Germinal center (tissue), 1 donor: Measurements from ENCODE around the gene ODF2.
"Not testable (repeated sequence)": the region's sequence is repeated elsewhere in the genome, so short reads cannot be mapped to it uniquely, and the experiment has no call there.

ENCODE experiments used
- DNase-seq: peaks from one replicate; pipeline ENCODE4 v3.0.0; 2012; ENCODE audit warnings: mixed read lengths, low spot score

ODF2 gene

DNA sequence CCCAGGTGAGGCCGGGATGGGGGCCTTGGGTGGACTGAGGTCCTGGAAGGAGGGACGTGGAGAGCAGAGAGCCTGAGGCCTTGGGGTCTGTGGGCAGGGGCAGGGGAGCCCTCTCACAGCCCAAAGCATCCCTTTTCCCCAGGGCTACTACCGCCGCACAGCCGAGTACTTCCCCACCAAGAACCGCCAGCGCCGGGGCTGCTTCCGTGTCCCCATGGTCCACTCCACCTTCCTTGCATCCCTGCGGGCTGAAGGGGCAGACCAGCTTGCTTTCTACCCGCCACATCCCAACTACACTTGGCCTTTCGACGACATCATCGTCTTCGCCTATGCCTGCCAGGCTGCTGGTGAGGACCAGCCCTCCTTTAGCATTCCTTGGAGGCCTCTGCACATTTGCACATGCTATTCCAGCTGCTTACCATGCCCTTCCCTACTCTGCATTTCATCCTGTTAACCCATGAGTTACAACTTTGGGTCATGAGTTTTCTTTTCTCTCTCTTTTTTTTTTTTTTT is 31.5 kb upstream of the ODF2 start:
- DNase-seq = no peak

DNA sequence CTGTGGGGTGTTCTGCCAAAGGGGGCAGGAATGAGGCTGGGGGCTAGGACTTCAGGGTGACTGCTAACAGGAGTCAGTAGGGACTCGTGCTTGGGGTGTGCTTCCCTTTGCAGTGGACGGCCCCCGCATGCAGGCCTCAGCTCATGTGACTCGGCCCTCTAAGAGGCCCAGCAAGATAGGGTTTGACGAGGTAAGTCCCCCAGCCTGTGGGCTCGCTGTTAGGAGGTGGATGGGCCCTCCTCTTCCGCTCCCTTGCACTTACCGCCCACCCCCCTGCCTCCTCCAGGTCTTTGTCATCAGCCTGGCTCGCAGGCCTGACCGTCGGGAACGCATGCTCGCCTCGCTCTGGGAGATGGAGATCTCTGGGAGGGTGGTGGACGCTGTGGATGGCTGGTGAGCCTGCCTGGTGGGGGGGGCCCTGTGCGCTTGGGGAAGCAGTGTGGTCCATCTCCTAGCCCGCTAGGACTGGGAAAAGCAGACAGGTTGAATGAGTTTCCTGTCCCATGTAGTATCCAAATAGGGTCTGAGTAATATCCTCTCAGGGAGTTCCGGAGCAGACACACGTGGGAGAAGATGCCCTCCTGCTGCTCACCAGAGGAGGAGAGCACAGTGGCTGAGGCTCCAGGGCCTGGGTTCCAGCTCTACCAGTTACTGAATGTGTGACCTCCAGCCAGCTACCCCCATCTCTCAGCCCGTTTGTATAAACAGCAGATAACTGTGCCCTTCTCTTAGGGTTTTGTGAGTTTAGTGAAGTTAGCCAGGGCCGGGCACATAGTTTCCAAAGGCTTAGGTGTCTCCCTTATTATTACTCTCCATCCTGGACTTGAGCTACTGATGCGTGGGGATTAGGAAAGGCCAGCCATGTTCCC is 26.9 kb upstream of the ODF2 start:
- DNase-seq = no peak

DNA sequence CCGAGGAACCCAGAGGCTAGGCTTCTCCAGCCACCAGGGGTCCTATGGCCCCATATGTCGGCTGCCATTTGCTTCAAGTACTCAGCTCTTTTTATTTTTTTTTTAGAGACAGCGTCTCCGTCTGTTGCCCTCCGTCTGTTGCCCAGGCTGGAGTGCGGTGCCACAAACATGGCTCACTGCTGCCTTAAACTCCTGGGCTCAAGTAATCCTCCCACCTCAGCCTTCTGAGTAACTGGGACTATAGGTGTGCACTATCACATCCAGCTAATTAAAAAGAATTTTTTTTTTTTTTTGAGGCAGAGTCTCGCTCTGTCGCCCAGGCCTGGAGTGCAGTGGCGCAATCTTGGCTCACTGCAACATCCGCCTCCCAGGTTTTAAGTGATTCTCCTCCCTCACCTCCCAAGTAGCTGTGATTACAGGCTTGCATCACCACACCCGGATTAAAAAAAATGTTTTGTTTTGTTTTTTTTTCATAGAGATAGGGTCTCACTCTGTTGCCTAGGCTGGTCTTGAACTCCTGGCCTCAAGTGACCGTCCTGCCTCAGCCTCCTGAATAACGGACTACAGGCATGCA is 26.2 kb upstream of the ODF2 start:
- DNase-seq = no peak

DNA sequence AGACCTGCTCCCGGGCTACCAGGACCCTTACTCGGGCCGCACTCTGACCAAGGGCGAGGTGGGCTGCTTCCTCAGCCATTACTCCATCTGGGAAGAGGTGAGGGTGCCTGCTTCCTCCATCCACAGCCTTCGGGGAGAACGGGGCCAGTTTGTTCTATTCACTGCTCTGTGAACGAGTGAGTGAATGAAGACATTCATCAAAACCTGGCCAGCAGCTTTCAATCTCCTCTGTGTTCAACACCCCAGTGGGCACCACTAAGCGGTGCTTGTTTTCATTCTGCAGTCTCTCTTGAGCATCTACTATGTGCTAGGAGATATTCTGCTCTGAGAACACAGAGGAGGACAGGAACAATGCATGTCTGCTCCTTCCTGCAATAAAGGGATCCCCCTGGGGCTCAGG is 24.6 kb upstream of the ODF2 start:
- no peak for DNase-seq

DNA sequence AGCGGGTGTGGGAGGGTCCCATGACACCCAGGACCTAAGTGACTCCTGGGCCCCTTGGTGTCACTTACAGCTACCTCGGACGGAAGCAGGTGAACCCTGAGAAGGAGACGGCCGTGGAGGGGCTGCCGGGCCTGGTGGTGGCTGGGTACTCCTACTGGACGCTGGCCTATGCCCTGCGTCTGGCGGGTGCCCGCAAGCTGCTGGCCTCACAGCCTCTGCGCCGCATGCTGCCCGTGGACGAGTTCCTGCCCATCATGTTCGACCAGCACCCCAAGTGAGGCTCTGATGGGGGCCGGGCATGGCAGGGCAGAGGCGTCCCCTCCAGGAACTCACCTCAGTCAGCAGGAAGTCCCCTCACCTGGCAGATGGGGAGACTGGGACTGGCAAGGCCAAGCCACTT is 21.5 kb upstream of the ODF2 start:
- no peak for DNase-seq

DNA sequence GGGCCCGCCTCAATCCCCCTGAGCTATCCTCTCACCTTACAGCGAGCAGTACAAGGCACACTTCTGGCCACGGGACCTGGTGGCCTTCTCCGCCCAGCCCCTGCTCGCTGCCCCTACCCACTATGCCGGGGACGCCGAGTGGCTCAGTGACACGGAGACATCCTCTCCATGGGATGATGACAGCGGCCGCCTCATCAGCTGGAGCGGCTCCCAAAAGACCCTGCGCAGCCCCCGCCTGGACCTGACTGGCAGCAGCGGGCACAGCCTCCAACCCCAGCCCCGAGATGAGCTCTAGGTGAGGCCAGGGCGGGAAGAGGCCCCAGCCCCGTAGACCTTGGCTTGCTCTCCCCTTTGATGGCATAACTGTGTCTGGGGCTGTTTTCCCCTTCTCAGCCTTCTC is 20.2 kb upstream of the ODF2 start:
- DNase-seq = no peak

DNA sequence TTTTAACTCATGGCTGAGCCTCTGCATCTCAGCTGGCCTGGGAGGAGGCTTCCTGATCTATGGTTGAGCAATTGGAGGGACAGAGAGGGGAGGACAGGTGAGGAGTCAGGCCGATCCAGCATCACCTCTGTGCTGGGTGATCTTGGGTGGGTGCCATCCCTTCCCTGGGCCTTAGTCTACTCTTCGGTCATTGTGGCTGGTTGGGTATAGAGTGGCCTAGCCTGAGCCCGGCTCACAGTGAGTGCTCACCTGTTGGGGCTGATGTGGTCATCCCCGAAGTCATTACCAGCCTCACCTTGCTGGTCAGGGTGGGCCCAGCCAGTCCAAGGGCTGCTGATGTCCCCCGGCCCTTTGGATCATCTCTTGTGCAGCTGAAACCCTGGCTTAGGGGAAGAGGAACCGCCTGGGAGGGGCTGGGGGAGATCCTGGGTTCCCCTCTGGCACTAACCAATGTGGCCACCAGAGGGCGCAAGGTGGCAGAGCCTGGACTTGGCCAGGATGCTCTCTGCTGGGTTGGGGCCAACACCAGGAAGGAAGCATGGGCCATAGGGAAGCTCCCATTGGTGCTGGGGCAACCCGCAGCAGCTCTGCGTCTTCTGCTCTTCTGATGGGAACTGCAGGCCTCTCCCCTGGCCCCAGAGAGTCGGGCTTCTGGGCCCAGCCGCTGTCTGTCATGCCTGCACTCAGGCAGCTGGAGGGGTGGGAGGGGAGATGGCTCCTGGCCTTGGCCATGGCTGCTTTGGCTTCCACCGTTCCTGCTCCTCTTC is 17.3 kb upstream of the ODF2 start:
- DNase-seq = peak; percentile 89

DNA sequence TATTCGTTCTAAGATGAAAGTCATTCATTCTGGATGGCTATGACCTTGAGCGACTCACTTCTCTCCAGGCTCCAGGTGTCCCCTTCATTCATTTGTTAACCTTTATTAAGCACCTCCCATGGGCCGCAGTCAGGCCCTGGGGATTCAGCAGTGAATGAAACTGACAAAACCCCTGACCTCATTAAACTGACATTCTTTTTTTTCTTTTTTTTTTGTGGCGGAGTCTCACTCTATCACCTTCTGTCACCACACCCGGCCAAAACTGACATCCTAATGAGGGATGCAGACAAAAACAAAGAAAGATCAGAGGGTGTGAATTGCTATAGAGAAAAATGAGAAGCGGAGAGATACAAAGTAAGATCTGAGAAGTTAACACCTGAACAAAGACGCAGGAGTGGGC is 16.5 kb upstream of the ODF2 start:
- DNase-seq = no peak

DNA sequence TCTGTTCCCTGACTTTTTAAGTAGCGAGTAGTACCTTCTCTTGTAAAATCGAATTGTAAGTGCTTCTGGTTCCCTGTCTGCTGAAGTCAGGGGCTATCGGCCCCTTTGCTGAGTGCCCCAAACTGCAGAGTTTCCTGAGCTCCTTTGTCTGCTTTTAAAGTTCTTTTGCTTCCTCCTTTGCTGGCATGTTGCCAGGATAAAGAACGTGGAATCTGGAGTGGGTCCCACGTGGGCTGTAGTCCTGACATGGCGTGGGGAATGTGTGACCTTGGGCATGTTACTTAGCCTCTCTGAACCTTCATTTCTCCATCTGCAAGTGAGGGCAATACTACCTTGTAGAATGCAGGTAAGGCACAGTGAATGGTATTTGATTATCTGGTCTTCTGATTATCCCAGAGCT is 13.7 kb upstream of the ODF2 start:
- DNase-seq = no peak

DNA sequence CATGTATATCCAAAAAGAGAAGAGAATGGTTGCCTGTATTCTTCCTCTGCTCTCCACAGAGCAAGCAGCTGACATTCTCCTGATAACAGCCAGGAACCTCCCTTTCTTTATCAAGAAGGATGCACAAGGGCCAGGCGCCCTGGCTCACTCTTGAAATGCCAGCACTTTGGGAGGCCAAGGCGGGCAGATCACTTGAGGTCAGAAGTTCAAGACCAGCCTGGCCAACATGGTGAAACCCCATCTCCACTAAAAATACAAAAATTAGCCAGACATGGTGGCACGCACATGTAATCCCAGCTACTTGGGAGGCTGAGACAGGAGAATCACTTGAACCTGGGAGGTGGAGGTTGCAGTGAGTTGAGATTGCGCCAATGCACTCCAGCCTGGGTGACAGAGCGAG is 9.3 kb upstream of the ODF2 start:
- DNase-seq = not testable (repeated sequence)

DNA sequence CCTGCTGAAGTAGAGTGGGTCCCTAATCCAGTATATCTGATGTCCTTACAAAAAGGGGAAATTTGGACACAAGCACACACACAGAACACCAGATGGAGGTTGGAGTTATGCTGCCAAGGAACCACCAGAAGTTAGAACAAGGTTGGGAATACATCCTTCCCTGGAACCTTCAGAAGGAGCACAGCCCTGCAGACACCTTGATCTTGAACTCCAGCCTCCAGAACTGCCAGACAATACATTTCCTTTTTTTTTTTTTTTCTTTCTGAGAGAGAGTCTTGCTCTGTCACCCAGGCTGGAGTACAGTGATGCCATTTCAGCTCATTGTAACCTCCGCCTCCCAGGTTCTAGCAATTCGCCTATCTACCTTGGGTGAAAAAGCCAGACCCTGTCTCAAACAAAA is 7.1 kb upstream of the ODF2 start:
- DNase-seq = no peak

DNA sequence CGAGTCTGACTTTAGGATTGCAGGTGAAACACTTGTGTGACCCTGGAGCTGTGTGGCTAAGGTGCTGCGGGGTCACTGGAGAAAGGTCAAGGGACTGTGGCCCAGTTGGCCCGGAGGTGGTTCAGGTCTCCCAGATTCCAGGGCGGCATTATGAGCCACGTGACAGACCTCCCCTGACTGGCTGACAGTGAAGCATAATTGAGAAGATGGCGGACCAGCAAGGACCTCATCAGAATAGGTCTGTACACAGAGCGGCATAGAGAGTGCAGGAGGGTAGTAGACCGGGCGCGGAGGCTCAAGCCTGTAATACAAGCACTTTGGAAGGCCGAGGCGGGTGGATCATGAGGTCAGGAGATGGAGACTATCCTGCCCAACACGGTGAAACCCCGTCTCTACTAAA is 815 bp upstream of the ODF2 start:
- DNase-seq = no peak

DNA sequence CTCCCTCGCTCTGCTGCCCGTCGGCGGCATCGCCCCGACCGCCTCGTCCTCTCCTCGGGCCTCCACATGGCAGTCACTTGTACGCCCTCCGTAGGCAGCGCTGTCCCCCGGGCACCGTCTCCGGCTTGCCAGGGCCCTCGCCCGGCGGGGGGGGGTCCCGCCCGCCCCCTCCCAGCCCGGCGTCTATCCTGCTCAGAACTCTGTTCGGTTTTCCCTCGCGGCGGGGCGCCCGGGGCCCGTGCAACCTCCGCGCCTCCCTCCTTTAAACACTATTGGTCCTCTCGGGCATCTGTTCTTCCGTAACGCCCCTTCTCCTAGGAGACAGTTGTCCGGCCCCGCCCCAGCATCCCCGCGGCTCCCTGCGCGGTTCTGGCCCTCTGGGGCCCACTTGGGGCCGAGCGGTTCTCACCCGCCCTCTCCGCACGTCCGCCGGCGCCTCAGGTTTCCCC is 831 bp downstream of the ODF2 start:
- DNase-seq = peak; percentile 91

DNA sequence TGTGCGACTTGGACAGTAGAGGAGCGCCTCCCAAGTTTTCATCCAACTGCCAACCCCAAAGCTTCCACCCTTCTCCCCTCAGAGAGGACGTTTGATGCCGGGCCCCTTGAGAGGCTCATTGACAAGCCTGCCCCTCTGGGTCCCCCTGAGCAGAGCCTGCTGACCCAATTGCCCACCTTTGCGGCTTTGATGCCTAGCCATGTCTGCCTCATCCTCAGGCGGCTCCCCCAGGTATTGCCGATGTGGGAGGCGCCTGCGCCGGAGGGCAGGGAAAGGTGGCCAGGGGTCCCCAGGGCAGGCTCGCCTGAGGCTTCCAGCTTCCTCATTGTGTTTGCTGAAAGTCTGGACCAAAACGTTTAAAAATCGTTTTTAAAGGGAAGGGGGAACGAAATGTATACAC is 1.4 kb downstream of the ODF2 start:
- DNase-seq = no peak

DNA sequence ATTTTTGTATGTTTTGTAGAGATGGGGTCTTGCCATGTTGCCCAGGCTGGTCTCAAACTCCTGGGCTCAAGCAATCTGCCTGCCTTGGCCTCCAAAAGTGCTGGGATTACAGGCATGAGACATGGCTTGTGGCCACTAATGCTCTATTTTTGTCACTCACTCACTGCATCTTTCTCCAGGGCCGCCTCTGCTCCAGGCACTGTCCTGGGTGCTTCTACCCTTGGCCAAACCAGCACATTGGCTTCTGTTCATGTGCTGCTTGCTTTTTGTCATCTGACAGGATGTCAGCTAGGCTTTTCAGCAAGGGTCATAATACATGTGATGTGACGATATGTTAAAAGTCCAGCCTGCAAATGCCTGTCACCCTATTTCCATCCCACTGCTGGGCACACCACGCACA is 3.2 kb downstream of the ODF2 start:
- no peak for DNase-seq

DNA sequence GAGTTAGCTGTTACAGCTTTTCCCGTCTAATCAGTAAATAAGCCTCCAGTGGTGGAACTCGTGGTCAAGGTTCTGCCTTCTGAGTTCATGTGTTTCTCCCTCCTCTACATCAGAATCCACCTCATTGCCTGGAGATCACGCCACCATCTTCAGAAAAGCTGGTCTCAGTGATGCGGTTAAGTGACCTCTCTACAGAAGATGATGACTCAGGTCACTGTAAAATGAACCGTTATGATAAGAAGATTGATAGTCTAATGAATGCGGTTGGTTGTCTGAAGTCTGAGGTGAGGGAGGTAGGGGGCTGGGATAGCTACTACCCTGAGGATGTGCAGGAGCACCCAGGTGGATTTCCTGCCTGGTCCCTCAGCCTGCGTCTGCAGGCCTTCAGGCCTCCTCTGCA is 13.3 kb downstream of the ODF2 start:
- no peak for DNase-seq

DNA sequence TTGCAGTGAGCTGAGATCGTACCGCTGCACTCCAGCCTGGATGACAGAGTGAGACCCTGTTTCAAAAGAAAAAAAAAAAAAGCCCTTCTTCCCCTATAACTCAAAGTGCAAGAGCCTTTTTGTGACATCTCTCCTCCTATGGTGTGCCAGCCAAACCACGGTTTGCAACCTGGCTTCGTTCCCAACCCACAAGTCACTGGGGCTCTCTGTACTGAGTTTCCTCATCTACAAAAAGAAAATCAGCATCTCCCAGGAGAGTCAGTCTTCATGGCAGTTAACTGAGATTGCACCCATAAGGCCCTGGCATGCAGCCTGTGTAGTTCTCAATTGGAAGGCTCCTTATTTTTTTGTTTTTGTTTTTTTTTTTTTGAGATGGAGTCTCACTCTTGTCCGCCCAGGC is 14.8 kb downstream of the ODF2 start:
- no peak for DNase-seq

DNA sequence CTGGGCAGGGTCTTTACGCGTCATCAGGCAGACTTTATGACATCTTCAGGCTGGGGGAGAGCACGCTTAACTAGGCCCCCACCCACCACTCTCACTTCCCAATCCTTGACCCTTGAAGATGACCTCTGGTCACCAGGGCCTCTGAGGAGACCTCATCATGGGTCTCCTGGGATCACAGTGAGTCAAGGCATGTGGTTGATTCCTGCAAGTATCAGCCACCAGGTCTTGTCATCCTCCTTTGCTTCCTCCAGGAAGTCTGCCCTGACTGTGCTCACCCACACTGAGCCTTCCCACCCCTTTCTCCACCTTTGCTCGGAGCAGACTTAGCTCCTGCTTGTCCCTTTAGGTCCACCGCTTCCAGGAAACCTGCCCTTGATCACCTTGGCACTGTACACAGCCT is 17.3 kb downstream of the ODF2 start:
- no peak for DNase-seq

DNA sequence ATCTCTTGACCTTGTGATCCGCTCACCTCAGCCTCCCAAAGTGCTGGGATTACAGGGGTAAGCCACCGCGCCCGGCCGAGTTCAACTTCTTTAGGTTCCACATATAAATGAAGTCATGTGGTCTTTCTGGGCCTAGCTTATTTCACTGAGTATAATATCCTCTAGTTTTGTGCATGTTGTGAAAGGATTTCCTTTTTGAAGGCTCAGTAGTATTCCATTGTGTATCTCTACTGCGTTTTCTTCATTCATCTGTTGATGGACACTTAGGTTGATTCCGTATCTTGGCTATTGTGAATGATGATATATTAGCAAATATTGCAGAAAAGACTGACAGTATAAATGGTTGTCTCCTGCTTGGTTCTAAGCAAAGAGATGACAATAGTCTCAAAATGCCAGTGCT is 20.1 kb downstream of the ODF2 start:
- DNase-seq = no peak

DNA sequence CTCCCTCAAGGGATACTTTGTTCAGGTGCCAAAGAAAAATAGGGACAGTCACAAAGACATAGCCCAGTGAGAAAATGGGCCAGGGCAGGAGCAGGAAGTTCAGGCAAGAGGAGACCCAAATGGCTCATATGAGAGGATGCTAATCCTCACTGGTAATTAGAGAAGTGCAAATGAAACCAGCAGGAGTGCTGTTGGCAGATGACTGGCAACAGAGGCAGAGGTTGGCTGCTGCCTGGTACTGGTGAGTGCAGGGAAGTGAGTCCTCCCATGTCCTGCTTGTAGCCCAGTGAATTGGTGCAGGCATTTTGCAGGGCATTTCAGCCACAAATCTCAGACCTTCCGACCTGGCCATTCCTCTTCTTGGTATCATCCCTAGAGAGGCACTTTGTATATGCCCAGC is 23.5 kb downstream of the ODF2 start:
- no peak for DNase-seq

DNA sequence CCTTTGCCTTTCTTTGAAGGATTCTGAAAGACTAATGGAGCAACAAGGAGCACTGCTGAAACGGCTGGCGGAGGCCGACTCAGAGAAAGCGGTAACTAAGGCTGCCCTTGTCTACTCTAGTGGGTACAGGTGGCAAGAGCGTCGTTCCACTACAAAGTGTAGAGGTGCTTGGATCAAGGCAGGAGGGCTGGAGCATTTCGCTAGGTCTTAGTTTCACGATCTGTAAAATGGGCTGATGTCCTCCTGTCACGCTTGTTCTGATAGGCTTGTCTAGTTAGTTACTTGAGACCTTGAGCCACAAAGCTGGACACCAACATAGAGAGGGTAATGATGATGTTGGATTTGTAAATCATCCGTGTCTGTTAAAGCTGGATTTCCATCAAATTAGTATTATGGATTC is 25.8 kb downstream of the ODF2 start:
- no peak for DNase-seq

DNA sequence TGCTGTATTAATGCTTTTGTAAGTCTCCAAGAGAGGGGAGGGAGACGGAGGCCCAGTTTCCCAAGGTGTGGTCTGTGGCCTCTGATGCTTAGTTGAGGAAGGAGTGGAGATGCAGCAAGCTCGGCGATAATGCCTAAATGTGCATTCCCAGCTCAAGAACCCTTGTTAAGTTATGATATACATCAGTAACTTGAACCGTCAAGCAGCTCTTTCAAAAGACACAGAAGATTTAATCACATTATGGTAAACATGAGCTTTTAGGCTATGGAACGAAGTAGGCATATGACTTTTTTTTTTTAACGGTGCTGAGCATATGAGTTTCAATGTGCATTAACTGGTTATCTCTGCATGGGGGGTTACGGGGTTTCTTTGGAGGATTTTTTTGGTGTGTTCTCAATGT is 26.4 kb downstream of the ODF2 start:
- no peak for DNase-seq
